Activated T-cell treated with anti-CD3 and anti-CD28 coated beads, Interleukin-2, amount 50 U/mL, for 4 hours (primary cell): ENCODE results near the gene ATXN10. TPM values are rescaled to one million over a fixed set of nuclear protein-coding genes. Genes with fewer than 3 reads are reported as not detected.
"Not testable (repeated sequence)": the region's sequence is repeated elsewhere in the genome, so short reads cannot be mapped to it uniquely, and the experiment has no call there.

Source experiments
- ATAC-seq, 2 donors: fragments of 200-7000 bp; cut with Tn5 transposase; one replicate each; pipeline ENCODE4 v1.10.0; 2021
- DNase-seq: peaks from one replicate; pipeline ENCODE4 v3.0.0-alpha.2; 2020
- H3K27me3 Mint-ChIP-seq: one replicate; pipeline ENCODE4 v1.8.0; 2021; ENCODE audit warnings: low read depth, mixed read lengths
- H3K36me3 Mint-ChIP-seq: one replicate; pipeline ENCODE4 v1.8.0; 2022; ENCODE audit warnings: mixed read lengths; ENCODE audit not compliant: insufficient read depth
- H3K4me1 Mint-ChIP-seq: one replicate; pipeline ENCODE4 v1.8.0; 2021; ENCODE audit warnings: low read depth, mixed read lengths
- H3K4me3 Mint-ChIP-seq: one replicate; pipeline ENCODE4 v1.8.0; 2021; ENCODE audit warnings: mild to moderate bottlenecking, moderate library complexity, mixed read lengths
- H3K9me3 Mint-ChIP-seq: one replicate; pipeline ENCODE4 v1.8.0; 2021; ENCODE audit warnings: mixed read lengths
- total RNA-seq, 3 donors: library from RNA; stranded (reverse); gene quantifications; one replicate each; pipeline ENCODE4 v1.2.1, GENCODE V29; 2021

The ATXN10 gene
- total RNA-seq, 3 donors from 2014 or later = 88.1 to 97.9 (median 90.5) TPM

- Mint-ChIP-seq H3K9me3 (peaks cover 28% of the 10 kb centered on the region), H3K36me3 (peaks cover 54% of the 10 kb centered on the region)
- H3K4me1 Mint-ChIP-seq, H3K4me3 Mint-ChIP-seq, H3K27me3 Mint-ChIP-seq, ATAC-seq, DNase-seq: not testable (repeated sequence)
Measured at GRCh38 chr22:45796009-45796408, 124.4 kb downstream of the ATXN10 start.

GRCh38 chr22:45799291-45799690 is 127.7 kb downstream of the ATXN10 start:
- ATAC-seq = no peak
- no peak for DNase-seq
- Mint-ChIP-seq H3K9me3 (peaks cover 17% of the 10 kb centered on the region), H3K4me1 (no peaks in the 10 kb centered on the region), H3K27me3 (no peaks in the 10 kb centered on the region), H3K36me3 (peaks cover 49% of the 10 kb centered on the region), H3K4me3 (no peak overlapping the region)

GRCh38 chr22:45802054-45802453 is 130.4 kb downstream of the ATXN10 start:
- peaks cover 1% of the 10 kb centered on the region for H3K9me3 Mint-ChIP-seq
- H3K4me1 Mint-ChIP-seq = no peaks in the 10 kb centered on the region
- ATAC-seq (no peak), DNase-seq (no peak)
- H3K36me3 Mint-ChIP-seq = peaks cover 39% of the 10 kb centered on the region
- H3K4me3 Mint-ChIP-seq = no peak overlapping the region
- H3K27me3 Mint-ChIP-seq = no peaks in the 10 kb centered on the region

- DNase-seq (no peak), ATAC-seq (no peak)
- peaks cover 38% of the 10 kb centered on the region for H3K36me3 Mint-ChIP-seq
- H3K27me3 Mint-ChIP-seq = no peaks in the 10 kb centered on the region
- H3K4me1 Mint-ChIP-seq = no peaks in the 10 kb centered on the region
- no peaks in the 10 kb centered on the region for H3K9me3 Mint-ChIP-seq
- H3K4me3 Mint-ChIP-seq = no peak overlapping the region
Measured at GRCh38 chr22:45804319-45804985, 132.8 kb downstream of the ATXN10 start.

- peaks cover 41% of the 10 kb centered on the region for H3K36me3 Mint-ChIP-seq
- ATAC-seq = no peak
- no peak for DNase-seq
- no peaks in the 10 kb centered on the region for H3K4me1 Mint-ChIP-seq
- H3K9me3 Mint-ChIP-seq = no peaks in the 10 kb centered on the region
- no peak overlapping the region for H3K4me3 Mint-ChIP-seq
- no peaks in the 10 kb centered on the region for H3K27me3 Mint-ChIP-seq
Measured at GRCh38 chr22:45804986-45805325, 133.3 kb downstream of the ATXN10 start.

GRCh38 chr22:45805413-45805812 is 133.8 kb downstream of the ATXN10 start:
- DNase-seq = no peak
- ATAC-seq = no peak
- H3K4me3 Mint-ChIP-seq = no peak overlapping the region
- H3K9me3 Mint-ChIP-seq = no peaks in the 10 kb centered on the region
- no peaks in the 10 kb centered on the region for H3K4me1 Mint-ChIP-seq
- peaks cover 44% of the 10 kb centered on the region for H3K36me3 Mint-ChIP-seq
- H3K27me3 Mint-ChIP-seq = no peaks in the 10 kb centered on the region

- H3K9me3 Mint-ChIP-seq = no peaks in the 10 kb centered on the region
- no peaks in the 10 kb centered on the region for H3K27me3 Mint-ChIP-seq
- ATAC-seq (no peak), DNase-seq (no peak)
- H3K36me3 Mint-ChIP-seq = peaks cover 45% of the 10 kb centered on the region
- H3K4me3 Mint-ChIP-seq = no peak overlapping the region
- H3K4me1 Mint-ChIP-seq = no peaks in the 10 kb centered on the region
Measured at GRCh38 chr22:45807156-45807915, 135.7 kb downstream of the ATXN10 start.

GRCh38 chr22:45812910-45813309 is 141.3 kb downstream of the ATXN10 start:
- Mint-ChIP-seq H3K9me3 (no peaks in the 10 kb centered on the region), H3K4me1 (no peaks in the 10 kb centered on the region), H3K27me3 (no peaks in the 10 kb centered on the region), H3K36me3 (peaks cover 44% of the 10 kb centered on the region), H3K4me3 (no peak overlapping the region)
- ATAC-seq = no peak
- DNase-seq = no peak

GRCh38 chr22:45814198-45814597 is 142.6 kb downstream of the ATXN10 start:
- Mint-ChIP-seq H3K4me3 (no peak overlapping the region), H3K4me1 (no peaks in the 10 kb centered on the region), H3K9me3 (no peaks in the 10 kb centered on the region), H3K36me3 (peaks cover 38% of the 10 kb centered on the region), H3K27me3 (no peaks in the 10 kb centered on the region)
- DNase-seq (no peak), ATAC-seq (no peak)

GRCh38 chr22:45816776-45817175 is 145.1 kb downstream of the ATXN10 start:
- H3K4me3 Mint-ChIP-seq = no peak overlapping the region
- DNase-seq = no peak
- no peaks in the 10 kb centered on the region for H3K9me3 Mint-ChIP-seq
- ATAC-seq = no peak
- H3K4me1 Mint-ChIP-seq = no peaks in the 10 kb centered on the region
- no peaks in the 10 kb centered on the region for H3K27me3 Mint-ChIP-seq
- peaks cover 33% of the 10 kb centered on the region for H3K36me3 Mint-ChIP-seq

- no peak for DNase-seq
- no peaks in the 10 kb centered on the region for H3K9me3 Mint-ChIP-seq
- no peak overlapping the region for H3K4me3 Mint-ChIP-seq
- no peaks in the 10 kb centered on the region for H3K27me3 Mint-ChIP-seq
- no peaks in the 10 kb centered on the region for H3K4me1 Mint-ChIP-seq
- ATAC-seq = no peak
- peaks cover 30% of the 10 kb centered on the region for H3K36me3 Mint-ChIP-seq
Measured at GRCh38 chr22:45817745-45818423, 146.2 kb downstream of the ATXN10 start.

- Mint-ChIP-seq H3K4me3 (no peak overlapping the region), H3K9me3 (no peaks in the 10 kb centered on the region), H3K4me1 (no peaks in the 10 kb centered on the region), H3K36me3 (peaks cover 30% of the 10 kb centered on the region), H3K27me3 (no peaks in the 10 kb centered on the region)
- ATAC-seq = no peak
- no peak for DNase-seq
Measured at GRCh38 chr22:45818424-45819085, 146.9 kb downstream of the ATXN10 start.

- H3K4me3 Mint-ChIP-seq = no peak overlapping the region
- H3K36me3 Mint-ChIP-seq = peaks cover 30% of the 10 kb centered on the region
- H3K27me3 Mint-ChIP-seq = no peaks in the 10 kb centered on the region
- no peaks in the 10 kb centered on the region for H3K4me1 Mint-ChIP-seq
- ATAC-seq (no peak), DNase-seq (no peak)
- no peaks in the 10 kb centered on the region for H3K9me3 Mint-ChIP-seq
Measured at GRCh38 chr22:45819305-45819704, 147.7 kb downstream of the ATXN10 start.

GRCh38 chr22:45823336-45823735 is 151.7 kb downstream of the ATXN10 start:
- peaks cover 42% of the 10 kb centered on the region for H3K36me3 Mint-ChIP-seq
- H3K9me3 Mint-ChIP-seq = no peaks in the 10 kb centered on the region
- ATAC-seq = no peak
- H3K4me3 Mint-ChIP-seq = no peak overlapping the region
- DNase-seq = no peak
- no peaks in the 10 kb centered on the region for H3K27me3 Mint-ChIP-seq
- no peaks in the 10 kb centered on the region for H3K4me1 Mint-ChIP-seq
